ENCODE measurements around the gene ISL1. TPM values are rescaled to one million over a fixed set of nuclear protein-coding genes. Genes with fewer than 3 reads are reported as not detected.

Gene ISL1
- total RNA-seq, 2 donors from 2014 or later: not detected

DNA sequence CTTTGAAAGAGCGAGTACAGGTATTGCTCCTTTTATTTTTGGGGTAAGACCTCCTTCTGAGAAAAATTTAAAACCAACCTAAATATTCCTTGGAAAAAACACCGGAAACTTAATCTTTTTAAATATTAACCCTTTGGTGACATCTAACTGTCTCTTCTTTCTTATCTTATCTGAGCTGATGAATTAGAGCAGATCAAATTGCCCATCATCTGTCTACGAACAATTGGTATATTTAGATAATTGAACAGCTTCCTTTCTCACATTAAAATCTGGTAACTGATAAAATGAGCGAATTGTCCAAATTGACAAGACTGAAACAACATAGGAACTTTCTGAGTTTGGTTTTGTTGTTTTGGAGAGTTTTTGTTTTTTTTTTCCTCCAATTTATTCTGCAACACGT lies 2.0 kb downstream of the ISL1 start:
- intact Hi-C loops (cut with DNase I): no loop called here
- DNase-seq (ENCODE audit: low spot score): no peak

DNA sequence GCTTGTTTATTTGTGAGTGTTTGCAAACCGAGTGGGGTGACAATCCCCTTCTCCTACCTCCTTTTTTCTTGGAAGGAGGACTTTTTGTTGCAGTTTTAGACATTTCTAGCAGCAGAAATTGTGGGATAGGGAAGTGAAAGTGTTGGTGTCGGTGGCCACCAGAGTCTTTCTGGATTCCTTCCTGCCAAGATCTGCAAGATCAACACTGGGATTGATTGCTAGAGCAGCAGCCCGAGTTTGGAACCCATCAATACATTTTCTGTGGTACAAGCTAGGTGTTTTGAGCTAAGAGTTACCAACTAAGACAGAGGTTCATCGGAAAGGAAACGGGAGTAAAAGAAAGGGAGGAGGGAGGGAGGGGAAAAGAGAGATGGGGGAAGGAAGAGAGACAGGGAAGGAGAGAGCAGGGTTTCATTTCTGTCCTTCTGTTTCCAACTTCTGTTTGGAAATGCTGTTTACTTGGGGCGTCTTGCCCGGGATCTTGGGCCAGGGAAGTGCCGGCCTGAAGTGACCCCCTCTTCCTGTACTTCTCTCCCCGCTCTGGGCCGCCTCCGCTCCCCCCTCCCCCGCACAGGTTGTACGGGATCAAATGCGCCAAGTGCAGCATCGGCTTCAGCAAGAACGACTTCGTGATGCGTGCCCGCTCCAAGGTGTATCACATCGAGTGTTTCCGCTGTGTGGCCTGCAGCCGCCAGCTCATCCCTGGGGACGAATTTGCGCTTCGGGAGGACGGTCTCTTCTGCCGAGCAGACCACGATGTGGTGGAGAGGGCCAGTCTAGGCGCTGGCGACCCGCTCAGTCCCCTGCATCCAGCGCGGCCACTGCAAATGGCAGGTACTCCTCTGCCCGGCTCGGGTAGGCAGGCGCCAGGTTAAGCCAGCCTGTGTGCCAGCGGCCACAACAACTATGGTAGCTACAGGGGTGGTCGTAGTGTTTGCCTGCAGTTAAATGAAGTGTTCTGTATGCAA lies 4.0 kb downstream of the ISL1 start:
- DNase-seq (ENCODE audit: low spot score): peak; percentile 75
- intact Hi-C loops (cut with DNase I): no loop called here

DNA sequence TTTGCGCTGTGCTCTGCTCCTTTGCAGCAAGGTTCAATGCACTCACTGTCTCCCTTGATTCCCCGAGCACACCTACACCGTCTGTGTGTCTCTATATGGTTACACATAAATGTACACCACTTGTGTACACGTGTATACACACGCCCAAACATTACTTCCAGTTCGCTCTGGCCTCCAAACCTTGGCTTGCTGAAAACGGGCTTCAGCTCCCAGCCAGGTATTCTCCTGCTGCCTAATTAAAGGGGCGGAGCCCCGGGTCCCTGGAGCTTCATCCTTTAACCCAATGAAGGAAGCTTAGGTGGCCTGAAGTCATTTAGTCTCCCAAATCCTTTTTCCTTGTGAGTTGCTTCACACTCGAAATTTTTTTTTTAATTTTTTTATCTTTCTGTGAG lies 4.6 kb downstream of the ISL1 start:
- intact Hi-C loops (cut with DNase I): no loop called here
- no peak for DNase-seq (ENCODE audit: low spot score)

- intact Hi-C loops (cut with DNase I): no loop called here
- DNase-seq (ENCODE audit: low spot score): no peak
Measured at GRCh38 chr5:51388488-51389287, 5.4 kb downstream of the ISL1 start.

DNA sequence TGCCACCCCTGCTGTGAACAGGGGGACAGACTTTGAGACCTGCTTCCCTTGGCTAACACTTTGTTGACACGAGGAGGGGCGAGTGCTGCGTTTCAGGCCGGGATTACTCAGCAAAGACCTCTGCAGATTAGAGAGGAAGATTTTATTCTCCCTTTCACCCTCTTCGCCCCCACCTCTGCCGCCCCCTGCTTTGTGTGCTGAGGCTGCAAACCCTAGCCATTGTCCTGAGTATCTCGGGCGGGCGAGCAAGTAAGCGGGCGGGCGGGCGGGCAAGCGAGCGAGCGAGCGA lies 6.0 kb downstream of the ISL1 start:
- peak; percentile 60 for DNase-seq (ENCODE audit: low spot score)
- intact Hi-C loops (cut with DNase I): no loop called here

GRCh38 chr5:51389577-51390463 lies 6.6 kb downstream of the ISL1 start:
- intact Hi-C loops (cut with DNase I): loop anchor here in 1 of 2 donors (5.0 kb wide), 1 partner anchor 887 kb away; no protein-coding TSS in a partner anchor
- peak; percentile 74 for DNase-seq (ENCODE audit: low spot score)

DNA sequence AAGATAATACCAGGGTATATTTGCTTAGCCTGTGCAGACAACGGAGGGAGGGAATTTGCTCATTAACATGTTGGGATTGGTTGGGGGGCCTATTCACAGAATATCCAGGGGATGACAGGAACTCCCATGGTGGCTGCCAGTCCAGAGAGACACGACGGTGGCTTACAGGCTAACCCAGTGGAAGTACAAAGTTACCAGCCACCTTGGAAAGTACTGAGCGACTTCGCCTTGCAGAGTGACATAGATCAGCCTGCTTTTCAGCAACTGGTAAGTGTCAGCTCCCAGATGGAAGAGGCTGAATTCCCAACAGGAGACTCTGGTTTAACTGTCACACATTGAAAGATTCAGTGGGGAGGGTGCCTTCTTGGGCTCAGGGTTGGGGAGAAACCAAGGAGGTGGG lies 7.9 kb downstream of the ISL1 start:
- DNase-seq (ENCODE audit: low spot score): no peak
- intact Hi-C loops (cut with DNase I): loop anchor here in 1 of 2 donors (5.0 kb wide), 1 partner anchor 886 kb away; no protein-coding TSS in a partner anchor

DNA sequence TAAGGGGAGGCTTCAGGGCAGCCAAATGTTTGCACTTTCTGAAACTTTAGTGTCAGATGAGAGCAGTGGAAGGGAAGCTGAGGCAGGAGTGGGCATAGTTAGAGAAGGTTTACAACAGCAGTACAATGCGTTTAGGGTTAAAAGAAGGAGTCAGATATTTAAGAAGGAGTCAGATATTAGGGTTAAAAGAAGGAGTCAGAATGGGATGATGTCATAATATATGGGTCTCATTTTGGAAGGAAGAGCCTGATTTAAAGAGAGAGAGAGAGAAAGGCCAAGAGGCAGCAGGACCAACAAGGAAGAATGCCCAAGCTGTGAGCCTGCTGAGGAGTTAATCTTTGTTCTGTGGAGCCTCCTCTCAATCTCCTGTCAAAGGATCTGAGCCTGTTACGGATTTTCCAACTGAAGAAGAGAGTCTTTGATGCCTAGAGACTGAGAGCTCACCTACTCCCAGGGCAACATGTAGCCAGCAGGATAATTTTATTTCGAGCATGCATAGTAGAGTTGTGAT lies 9.5 kb downstream of the ISL1 start:
- DNase-seq (ENCODE audit: low spot score): no peak
- intact Hi-C loops (cut with DNase I): loop anchor here in 1 of 2 donors (5.0 kb wide), 1 partner anchor 885 kb away; no protein-coding TSS in a partner anchor

DNA sequence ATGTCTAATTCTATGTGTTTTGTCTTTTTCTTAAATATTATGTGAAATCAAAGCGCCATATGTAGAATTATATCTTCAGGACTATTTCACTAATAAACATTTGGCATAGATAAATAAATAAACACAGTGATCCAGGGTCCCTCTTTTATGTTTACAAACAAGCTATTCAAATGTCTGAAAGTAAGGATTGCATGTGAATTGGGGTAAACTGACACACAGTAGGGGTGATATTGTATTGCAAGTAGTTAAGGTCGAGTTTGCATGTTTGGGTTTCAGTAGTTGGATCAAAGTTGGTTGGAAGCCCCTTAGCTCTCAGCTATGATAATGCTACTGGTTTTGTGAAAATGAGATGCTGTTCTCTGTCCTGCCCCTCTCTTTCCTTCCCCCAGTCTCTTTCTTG lies 11.4 kb downstream of the ISL1 start:
- intact Hi-C loops (cut with DNase I): loop anchor here in 1 of 2 donors (5.0 kb wide), 1 partner anchor 883 kb away; no protein-coding TSS in a partner anchor
- DNase-seq (ENCODE audit: low spot score): no peak

DNA sequence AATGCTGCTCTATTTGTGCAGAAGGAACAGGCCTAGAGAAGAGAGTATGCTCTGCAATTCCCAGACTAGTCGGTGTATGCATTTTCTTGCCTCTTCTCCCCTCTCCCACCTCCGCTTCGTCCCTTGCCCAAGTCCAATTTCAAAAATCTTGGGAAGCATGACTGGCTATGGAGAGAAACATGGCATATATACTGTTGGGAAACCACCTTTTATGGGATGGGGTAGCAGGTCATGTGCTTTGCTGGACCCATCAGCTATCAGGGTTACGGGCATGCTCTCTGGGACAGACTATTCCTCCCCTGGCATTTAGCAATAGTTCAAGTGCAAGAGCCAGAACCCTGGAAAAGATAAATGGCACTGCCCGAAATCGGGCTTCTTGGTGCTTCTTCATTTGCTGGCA lies 12.0 kb downstream of the ISL1 start:
- DNase-seq (ENCODE audit: low spot score): no peak
- intact Hi-C loops (cut with DNase I): no loop called here

DNA sequence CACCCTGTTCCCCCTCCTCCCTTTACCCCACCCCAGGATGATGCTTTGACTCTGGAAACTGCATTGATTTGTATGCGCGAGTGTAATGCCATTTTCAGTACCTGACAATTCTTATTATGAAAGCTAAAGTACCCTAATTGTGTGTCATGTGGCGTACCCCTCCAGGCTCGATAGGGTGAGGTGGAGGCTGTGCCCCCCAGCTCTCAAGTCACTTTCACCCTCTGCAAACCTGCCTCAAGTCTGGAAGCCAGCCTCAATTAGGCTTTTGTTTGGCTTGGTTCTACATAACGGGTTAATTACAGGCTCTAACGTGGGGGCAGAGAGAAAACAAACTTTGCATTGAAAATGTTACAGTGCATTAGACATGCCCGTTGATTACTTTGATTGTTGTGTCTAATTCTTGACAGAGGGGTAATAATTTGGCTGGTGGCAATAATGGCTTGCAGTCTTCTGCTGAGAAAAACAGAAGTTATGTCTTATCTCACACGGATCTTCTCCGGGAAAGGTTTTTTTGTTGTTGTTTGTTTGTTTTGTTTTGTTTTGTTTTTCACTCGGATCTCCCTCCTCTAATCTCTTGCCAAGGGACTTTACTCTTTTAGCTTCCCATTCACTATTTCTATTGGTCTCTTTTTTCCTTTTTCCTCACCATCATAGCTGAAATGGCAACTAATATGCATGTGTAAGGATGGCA lies 12.6 kb downstream of the ISL1 start:
- no peak for DNase-seq (ENCODE audit: low spot score)
- intact Hi-C loops (cut with DNase I): no loop called here

GRCh38 chr5:51396797-51397196 lies 13.5 kb downstream of the ISL1 start:
- intact Hi-C loops (cut with DNase I): no loop called here
- no peak for DNase-seq (ENCODE audit: low spot score)

DNA sequence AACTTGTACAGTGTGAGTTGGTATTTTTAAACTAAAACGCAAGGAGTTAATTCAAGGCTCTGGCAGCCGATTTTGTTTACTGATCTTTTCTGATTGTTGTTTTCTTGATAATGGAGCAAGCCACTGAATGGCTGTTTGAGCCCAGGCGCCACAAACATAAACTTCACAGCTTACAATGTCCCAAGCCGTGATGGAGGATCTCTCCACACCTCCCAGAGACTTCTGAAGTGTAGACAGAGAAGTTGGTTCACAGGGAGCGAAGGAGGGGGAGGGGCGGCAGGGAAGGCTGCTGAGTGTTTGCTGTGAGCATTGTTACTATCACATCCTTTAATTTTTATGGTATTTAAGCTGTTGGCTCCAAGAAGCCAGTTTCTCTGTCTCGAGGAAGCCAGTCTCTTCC lies 14.7 kb downstream of the ISL1 start:
- DNase-seq (ENCODE audit: low spot score): no peak
- intact Hi-C loops (cut with DNase I): no loop called here

- intact Hi-C loops (cut with DNase I): no loop called here
- DNase-seq (ENCODE audit: low spot score): no peak
Measured at GRCh38 chr5:51398875-51399642, 15.8 kb downstream of the ISL1 start.

- intact Hi-C loops (cut with DNase I): no loop called here
- no peak for DNase-seq (ENCODE audit: low spot score)
Measured at GRCh38 chr5:51399643-51400006, 16.4 kb downstream of the ISL1 start.

DNA sequence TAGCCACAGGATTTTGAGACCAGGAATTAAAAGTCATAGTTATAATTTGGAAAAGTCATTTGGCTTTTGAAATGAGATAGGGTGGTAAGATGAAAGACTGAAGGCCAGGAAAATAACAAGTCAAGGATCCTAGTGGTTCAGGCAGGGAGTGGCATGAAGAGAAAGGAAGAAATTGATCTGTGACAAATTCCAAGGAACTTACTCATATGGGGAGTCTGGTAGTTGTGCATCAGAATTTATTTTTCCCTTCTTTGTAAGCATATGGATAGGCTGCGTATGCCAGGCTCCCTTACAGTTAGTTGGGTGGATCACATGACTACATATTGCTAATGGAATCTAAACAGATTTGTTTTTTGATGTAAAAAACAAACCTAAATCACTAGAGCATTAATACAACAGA lies 21.0 kb downstream of the ISL1 start:
- no peak for DNase-seq (ENCODE audit: low spot score)
- intact Hi-C loops (cut with DNase I): no loop called here

GRCh38 chr5:51411921-51412325 lies 28.7 kb downstream of the ISL1 start:
- intact Hi-C loops (cut with DNase I): no loop called here
- no peak for DNase-seq (ENCODE audit: low spot score)

- intact Hi-C loops (cut with DNase I): no loop called here
- DNase-seq (ENCODE audit: low spot score): no peak
Measured at GRCh38 chr5:51414516-51414915, 31.3 kb downstream of the ISL1 start.
